ENCODE data around the gene RABGAP1L.
"Not testable (repeated sequence)": the region's sequence is repeated elsewhere in the genome, so short reads cannot be mapped to it uniquely, and the experiment has no call there.

The RABGAP1L gene

DNA sequence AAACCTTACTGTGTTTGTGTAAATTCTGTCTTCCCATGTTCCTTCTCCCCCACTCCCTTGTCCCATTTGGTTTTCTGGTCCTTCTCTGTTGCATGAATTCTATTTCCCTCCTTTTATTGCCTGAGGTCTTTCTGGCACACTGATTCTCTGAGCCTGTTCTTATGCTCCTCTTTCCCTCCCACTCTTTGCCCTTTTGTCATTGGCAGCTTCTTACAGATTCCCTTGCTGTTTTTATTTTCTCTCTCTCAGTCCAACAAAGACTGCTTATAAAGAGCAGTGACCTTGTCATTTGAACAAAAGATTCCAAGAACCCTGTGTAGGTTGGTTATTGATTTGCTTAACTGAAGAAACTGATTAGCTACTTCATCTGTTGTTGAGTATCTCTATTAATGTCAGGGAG is 338.2 kb downstream of the RABGAP1L start:
- H3K14ac ChIP-seq (ENCODE audit: low read length), result no peak overlapping the region
- no peak overlapping the region for H2BK120ac ChIP-seq (ENCODE audit: low read depth, low read length)
- H2AFZ ChIP-seq (ENCODE audit: low read length), result no peak overlapping the region
- H4K91ac ChIP-seq (ENCODE audit: low read depth, low read length, poor library complexity), result no peak overlapping the region
- no peak overlapping the region for H3K4ac ChIP-seq (ENCODE audit: low read length)
- H3K27ac ChIP-seq (replicated peaks; ENCODE audit: low read length), result no peak overlapping the region
- no peak overlapping the region for H2BK12ac ChIP-seq (ENCODE audit: low read length)
- H3K18ac ChIP-seq (ENCODE audit: low read length), result no peak overlapping the region
- H4K8ac ChIP-seq (ENCODE audit: low read depth, low read length), result no peak overlapping the region
- H2BK5ac ChIP-seq (ENCODE audit: low read length), result no peak overlapping the region
- no peaks in the 10 kb centered on the region for H3K9me3 ChIP-seq (replicated peaks in 1 of 2; ENCODE audit: control insufficient read depth in 2 of 2, insufficient read depth in 1 of 2, low read depth in 1 of 2, low read length in 2 of 2)
- H3K36me3 ChIP-seq (replicated peaks in 1 of 2; ENCODE audit: control insufficient read depth in 2 of 2, insufficient read depth in 2 of 2, low read length in 2 of 2), result no peaks in the 10 kb centered on the region
- H2BK15ac ChIP-seq (ENCODE audit: low read length), result no peak overlapping the region
- no peak overlapping the region for H3K4me2 ChIP-seq (ENCODE audit: insufficient read depth, low read length, poor library complexity, severe bottlenecking)
- peaks cover 0 to 15% of the 10 kb centered on the region in 2 donors for H3K4me1 ChIP-seq (ENCODE audit: control insufficient read depth in 2 of 2, insufficient read depth in 1 of 2, low read depth in 1 of 2, low read length in 2 of 2)
- no peaks in the 10 kb centered on the region for H3K79me1 ChIP-seq (ENCODE audit: low read depth, low read length)
- peak; percentile 26 for DNase-seq (ENCODE audit: low spot score)
- H3K27me3 ChIP-seq (ENCODE audit: control insufficient read depth in 3 of 3, insufficient read depth in 3 of 3, low read depth in 1 of 3, low read length in 3 of 3), result no peaks in the 10 kb centered on the region
- no peak overlapping the region for H2AK5ac ChIP-seq (ENCODE audit: low read depth, low read length)
- H3K4me3 ChIP-seq (ENCODE audit: low read length in 2 of 2), result no peak overlapping the region
- H3K9ac ChIP-seq (ENCODE audit: low read depth, low read length, poor library complexity), result no peak overlapping the region
- no peak overlapping the region for H3K23ac ChIP-seq (ENCODE audit: low read depth, low read length, poor library complexity)

DNA sequence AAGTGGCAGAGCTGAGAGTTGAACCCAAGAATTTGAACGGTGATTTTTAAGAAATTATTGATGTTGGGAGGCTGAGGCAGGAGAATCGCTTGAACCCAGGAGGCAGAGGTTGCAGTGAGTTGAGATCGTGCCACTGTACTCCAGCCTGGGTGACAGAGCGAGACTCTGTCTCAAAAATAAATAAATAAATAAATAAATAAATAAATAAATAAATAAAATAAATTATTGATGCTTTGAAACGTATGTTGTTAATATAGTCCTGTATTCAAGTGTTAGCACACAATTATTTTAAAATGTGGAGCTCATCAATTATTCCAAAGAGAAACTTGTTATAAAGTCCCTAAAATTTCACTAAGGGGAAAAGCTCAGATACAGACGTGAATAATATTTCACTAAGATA is 357.4 kb downstream of the RABGAP1L start:
- not testable (repeated sequence) for H2BK120ac ChIP-seq (ENCODE audit: low read depth, low read length); H3K79me1 ChIP-seq (ENCODE audit: low read depth, low read length); H3K9me3 ChIP-seq (replicated peaks in 1 of 2; ENCODE audit: control insufficient read depth in 2 of 2, insufficient read depth in 1 of 2, low read depth in 1 of 2, low read length in 2 of 2); H3K4me1 ChIP-seq (ENCODE audit: control insufficient read depth in 2 of 2, insufficient read depth in 1 of 2, low read depth in 1 of 2, low read length in 2 of 2); H4K8ac ChIP-seq (ENCODE audit: low read depth, low read length); H2BK12ac ChIP-seq (ENCODE audit: low read length); DNase-seq (ENCODE audit: low spot score); H2BK15ac ChIP-seq (ENCODE audit: low read length); H3K9ac ChIP-seq (ENCODE audit: low read depth, low read length, poor library complexity); H2BK5ac ChIP-seq (ENCODE audit: low read length); H4K91ac ChIP-seq (ENCODE audit: low read depth, low read length, poor library complexity); H2AK5ac ChIP-seq (ENCODE audit: low read depth, low read length); H3K4me2 ChIP-seq (ENCODE audit: insufficient read depth, low read length, poor library complexity, severe bottlenecking); H3K14ac ChIP-seq (ENCODE audit: low read length); H3K36me3 ChIP-seq (replicated peaks in 1 of 2; ENCODE audit: control insufficient read depth in 2 of 2, insufficient read depth in 2 of 2, low read length in 2 of 2); H3K27me3 ChIP-seq (ENCODE audit: control insufficient read depth in 3 of 3, insufficient read depth in 3 of 3, low read depth in 1 of 3, low read length in 3 of 3); H3K4ac ChIP-seq (ENCODE audit: low read length); H3K4me3 ChIP-seq (ENCODE audit: low read length in 2 of 2); H2AFZ ChIP-seq (ENCODE audit: low read length); H3K23ac ChIP-seq (ENCODE audit: low read depth, low read length, poor library complexity); H3K18ac ChIP-seq (ENCODE audit: low read length); H3K27ac ChIP-seq (replicated peaks; ENCODE audit: low read length)
- WGBS, 2 donors (ENCODE audit: extremely low coverage in 2 of 2, insufficient read length in 2 of 2, insufficient replicate concordance in 1 of 2), result no CpG with 5 or more reads among the region's 6 CpGs

DNA sequence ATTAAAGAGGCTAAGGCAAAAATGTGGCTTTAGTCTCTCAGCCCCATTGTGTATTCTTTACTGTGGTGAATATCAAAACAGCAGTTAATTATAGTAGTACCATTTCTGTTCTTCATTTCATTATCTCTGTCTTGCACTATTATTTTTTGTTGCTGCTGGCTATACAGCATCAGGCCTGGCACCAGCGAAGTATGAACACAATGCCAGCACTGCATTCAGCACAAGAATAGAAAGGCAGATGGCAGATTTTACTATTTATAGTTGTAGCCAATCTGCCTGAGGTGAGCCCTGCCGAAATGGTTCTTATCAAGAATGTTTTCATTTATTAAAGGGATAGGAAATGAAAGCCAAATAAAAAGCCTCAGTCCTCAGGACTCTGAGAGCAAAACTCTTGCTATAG is 360.5 kb downstream of the RABGAP1L start:
- Histone ChIP-seq H4K91ac (ENCODE audit: low read depth, low read length, poor library complexity) (no peak overlapping the region), H2BK15ac (ENCODE audit: low read length) (no peak overlapping the region), H3K27me3 (ENCODE audit: control insufficient read depth in 3 of 3, insufficient read depth in 3 of 3, low read depth in 1 of 3, low read length in 3 of 3) (no peaks in the 10 kb centered on the region), H2BK12ac (ENCODE audit: low read length) (no peak overlapping the region), H3K9me3 (replicated peaks in 1 of 2; ENCODE audit: control insufficient read depth in 2 of 2, insufficient read depth in 1 of 2, low read depth in 1 of 2, low read length in 2 of 2) (no peaks in the 10 kb centered on the region), H2AK5ac (ENCODE audit: low read depth, low read length) (no peak overlapping the region), H2BK5ac (ENCODE audit: low read length) (no peak overlapping the region), H3K4me3 (ENCODE audit: low read length in 2 of 2) (no peak overlapping the region), H2AFZ (ENCODE audit: low read length) (peak overlapping the region; percentile 47), H3K18ac (ENCODE audit: low read length) (no peak overlapping the region), H2BK120ac (ENCODE audit: low read depth, low read length) (no peak overlapping the region), H3K79me1 (ENCODE audit: low read depth, low read length) (no peaks in the 10 kb centered on the region), H3K27ac (replicated peaks; ENCODE audit: low read length) (no peak overlapping the region), H3K14ac (ENCODE audit: low read length) (no peak overlapping the region), H3K4ac (ENCODE audit: low read length) (no peak overlapping the region), H3K4me1 (ENCODE audit: control insufficient read depth in 2 of 2, insufficient read depth in 1 of 2, low read depth in 1 of 2, low read length in 2 of 2) (peaks cover 0 to 7% of the 10 kb centered on the region in 2 donors), H4K8ac (ENCODE audit: low read depth, low read length) (no peak overlapping the region), H3K4me2 (ENCODE audit: insufficient read depth, low read length, poor library complexity, severe bottlenecking) (no peak overlapping the region), H3K9ac (ENCODE audit: low read depth, low read length, poor library complexity) (no peak overlapping the region), H3K36me3 (replicated peaks in 1 of 2; ENCODE audit: control insufficient read depth in 2 of 2, insufficient read depth in 2 of 2, low read length in 2 of 2) (no peaks in the 10 kb centered on the region), H3K23ac (ENCODE audit: low read depth, low read length, poor library complexity) (no peak overlapping the region)
- no CpG with 5 or more reads among the region's 2 CpGs for WGBS, 2 donors (ENCODE audit: extremely low coverage in 2 of 2, insufficient read length in 2 of 2, insufficient replicate concordance in 1 of 2)
- no peak for DNase-seq (ENCODE audit: low spot score)

DNA sequence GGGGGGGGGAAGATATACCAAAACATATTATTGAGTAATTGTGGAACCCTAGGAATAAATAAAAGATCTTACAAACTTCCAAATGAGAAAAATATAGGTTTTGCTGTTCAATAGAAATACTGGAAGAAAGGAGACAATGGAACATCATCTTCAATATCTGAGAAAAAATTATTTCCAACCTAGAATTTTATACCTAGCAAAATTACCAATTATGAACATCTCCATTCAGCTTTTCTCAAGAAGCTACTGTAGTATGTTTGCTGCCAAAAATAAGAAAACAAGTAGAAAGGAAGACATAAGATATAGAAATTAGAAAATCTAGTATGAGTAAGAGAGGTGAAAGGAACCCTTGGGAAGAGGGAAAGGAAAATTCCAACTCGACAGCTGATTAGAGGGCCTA is 372.4 kb downstream of the RABGAP1L start:
- Histone ChIP-seq H3K4me1 (ENCODE audit: control insufficient read depth in 2 of 2, insufficient read depth in 1 of 2, low read depth in 1 of 2, low read length in 2 of 2) (no peaks in the 10 kb centered on the region), H2BK12ac (ENCODE audit: low read length) (no peak overlapping the region), H3K79me1 (ENCODE audit: low read depth, low read length) (no peaks in the 10 kb centered on the region), H2BK15ac (ENCODE audit: low read length) (no peak overlapping the region), H3K4me3 (ENCODE audit: low read length in 2 of 2) (no peak overlapping the region), H3K27me3 (ENCODE audit: control insufficient read depth in 3 of 3, insufficient read depth in 3 of 3, low read depth in 1 of 3, low read length in 3 of 3) (no peaks in the 10 kb centered on the region), H3K4me2 (ENCODE audit: insufficient read depth, low read length, poor library complexity, severe bottlenecking) (no peak overlapping the region), H3K9ac (ENCODE audit: low read depth, low read length, poor library complexity) (no peak overlapping the region), H3K9me3 (replicated peaks in 1 of 2; ENCODE audit: control insufficient read depth in 2 of 2, insufficient read depth in 1 of 2, low read depth in 1 of 2, low read length in 2 of 2) (peaks cover 0 to 2% of the 10 kb centered on the region in 2 donors), H2BK120ac (ENCODE audit: low read depth, low read length) (no peak overlapping the region), H2AFZ (ENCODE audit: low read length) (no peak overlapping the region), H3K4ac (ENCODE audit: low read length) (no peak overlapping the region), H3K18ac (ENCODE audit: low read length) (no peak overlapping the region), H4K8ac (ENCODE audit: low read depth, low read length) (no peak overlapping the region), H3K14ac (ENCODE audit: low read length) (no peak overlapping the region), H3K27ac (replicated peaks; ENCODE audit: low read length) (no peak overlapping the region), H2AK5ac (ENCODE audit: low read depth, low read length) (no peak overlapping the region), H2BK5ac (ENCODE audit: low read length) (no peak overlapping the region), H3K36me3 (replicated peaks in 1 of 2; ENCODE audit: control insufficient read depth in 2 of 2, insufficient read depth in 2 of 2, low read length in 2 of 2) (no peaks in the 10 kb centered on the region), H3K23ac (ENCODE audit: low read depth, low read length, poor library complexity) (no peak overlapping the region), H4K91ac (ENCODE audit: low read depth, low read length, poor library complexity) (no peak overlapping the region)
- no CpG with 5 or more reads among the region's 1 CpG for WGBS, 2 donors (ENCODE audit: extremely low coverage in 2 of 2, insufficient read length in 2 of 2, insufficient replicate concordance in 1 of 2)
- no peak for DNase-seq (ENCODE audit: low spot score)

All from neuronal stem cell (in vitro differentiated cells).